ENCODE results near the gene STOML1.

- TF ChIP-seq, protein P1, sequence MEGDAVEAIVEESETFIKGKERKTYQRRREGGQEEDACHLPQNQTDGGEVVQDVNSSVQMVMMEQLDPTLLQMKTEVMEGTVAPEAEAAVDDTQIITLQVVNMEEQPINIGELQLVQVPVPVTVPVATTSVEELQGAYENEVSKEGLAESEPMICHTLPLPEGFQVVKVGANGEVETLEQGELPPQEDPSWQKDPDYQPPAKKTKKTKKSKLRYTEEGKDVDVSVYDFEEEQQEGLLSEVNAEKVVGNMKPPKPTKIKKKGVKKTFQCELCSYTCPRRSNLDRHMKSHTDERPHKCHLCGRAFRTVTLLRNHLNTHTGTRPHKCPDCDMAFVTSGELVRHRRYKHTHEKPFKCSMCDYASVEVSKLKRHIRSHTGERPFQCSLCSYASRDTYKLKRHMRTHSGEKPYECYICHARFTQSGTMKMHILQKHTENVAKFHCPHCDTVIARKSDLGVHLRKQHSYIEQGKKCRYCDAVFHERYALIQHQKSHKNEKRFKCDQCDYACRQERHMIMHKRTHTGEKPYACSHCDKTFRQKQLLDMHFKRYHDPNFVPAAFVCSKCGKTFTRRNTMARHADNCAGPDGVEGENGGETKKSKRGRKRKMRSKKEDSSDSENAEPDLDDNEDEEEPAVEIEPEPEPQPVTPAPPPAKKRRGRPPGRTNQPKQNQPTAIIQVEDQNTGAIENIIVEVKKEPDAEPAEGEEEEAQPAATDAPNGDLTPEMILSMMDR (IDR thresholded peaks at IDR 0.05; ENCODE audit: low read length): no peak
- no peak for TF ChIP-seq EZH2 (IDR thresholded peaks at IDR 0.05; ENCODE audit: borderline replicate concordance, low read length)
These were observed 29.7 kb downstream of the STOML1 start for GRCh38 chr15:73962433-73962832.
